ENCODE measurements around the gene KRT77.

Gene KRT77

DNA sequence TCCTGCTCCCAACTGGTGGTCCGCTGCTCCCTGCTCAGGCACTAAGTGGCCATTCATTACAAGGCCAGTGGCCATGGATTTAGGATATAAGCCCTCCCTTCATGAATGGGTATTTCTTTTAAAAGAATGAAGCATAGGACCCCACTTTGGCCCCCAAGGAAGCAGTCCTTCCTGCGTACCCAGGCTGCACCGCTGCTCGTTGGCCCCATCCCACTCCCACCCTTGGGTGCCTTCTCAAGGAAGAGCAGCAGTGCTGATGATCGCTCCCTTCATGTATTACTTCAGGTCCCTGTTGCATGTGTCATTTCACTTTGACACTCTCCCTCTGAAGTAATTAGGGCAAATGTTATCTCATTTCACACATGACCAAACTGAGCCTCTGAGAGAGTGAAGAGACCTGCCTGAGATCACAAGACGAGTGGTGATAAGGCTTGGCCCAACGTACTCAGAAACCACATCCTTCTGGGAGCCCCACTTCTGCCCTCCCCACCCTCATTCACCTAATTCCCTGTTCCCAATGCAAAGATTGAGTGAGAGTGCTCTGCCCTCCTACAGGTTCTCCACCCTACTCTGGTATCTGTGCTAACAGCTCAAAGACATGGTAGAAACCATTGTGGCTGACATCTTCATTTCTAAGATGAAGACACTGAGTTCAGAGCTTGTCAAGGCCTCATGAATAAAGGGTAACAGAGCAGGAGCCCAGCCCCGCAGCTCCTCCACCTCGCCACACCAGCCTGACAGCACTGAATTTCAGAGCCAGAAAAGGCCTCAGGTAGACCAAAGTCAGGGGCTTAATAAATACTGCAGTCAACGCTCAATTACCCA lies 41.0 kb downstream of the KRT77 start:
- no peaks in the 10 kb centered on the region for H3K36me3 ChIP-seq (ENCODE audit: low read depth)
- H3K9me3 ChIP-seq (ENCODE audit: severe bottlenecking) = no peaks in the 10 kb centered on the region
- H3K27ac ChIP-seq (ENCODE audit: poor library complexity, severe bottlenecking) = no peak overlapping the region
- H3K27me3 ChIP-seq (ENCODE audit: insufficient read depth, poor library complexity, severe bottlenecking) = no peaks in the 10 kb centered on the region
- DNase-seq (ENCODE audit: low spot score) = no peak
- ATAC-seq (ENCODE audit: low read depth) = no peak
- H3K4me1 ChIP-seq (ENCODE audit: insufficient read depth, poor library complexity, severe bottlenecking) = no peaks in the 10 kb centered on the region
- TF ChIP-seq, protein P1, sequence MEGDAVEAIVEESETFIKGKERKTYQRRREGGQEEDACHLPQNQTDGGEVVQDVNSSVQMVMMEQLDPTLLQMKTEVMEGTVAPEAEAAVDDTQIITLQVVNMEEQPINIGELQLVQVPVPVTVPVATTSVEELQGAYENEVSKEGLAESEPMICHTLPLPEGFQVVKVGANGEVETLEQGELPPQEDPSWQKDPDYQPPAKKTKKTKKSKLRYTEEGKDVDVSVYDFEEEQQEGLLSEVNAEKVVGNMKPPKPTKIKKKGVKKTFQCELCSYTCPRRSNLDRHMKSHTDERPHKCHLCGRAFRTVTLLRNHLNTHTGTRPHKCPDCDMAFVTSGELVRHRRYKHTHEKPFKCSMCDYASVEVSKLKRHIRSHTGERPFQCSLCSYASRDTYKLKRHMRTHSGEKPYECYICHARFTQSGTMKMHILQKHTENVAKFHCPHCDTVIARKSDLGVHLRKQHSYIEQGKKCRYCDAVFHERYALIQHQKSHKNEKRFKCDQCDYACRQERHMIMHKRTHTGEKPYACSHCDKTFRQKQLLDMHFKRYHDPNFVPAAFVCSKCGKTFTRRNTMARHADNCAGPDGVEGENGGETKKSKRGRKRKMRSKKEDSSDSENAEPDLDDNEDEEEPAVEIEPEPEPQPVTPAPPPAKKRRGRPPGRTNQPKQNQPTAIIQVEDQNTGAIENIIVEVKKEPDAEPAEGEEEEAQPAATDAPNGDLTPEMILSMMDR (IDR thresholded peaks at IDR 0.05; ENCODE audit: poor library complexity, severe bottlenecking) = no peak
- H3K4me3 ChIP-seq (ENCODE audit: severe bottlenecking) = no peak overlapping the region

DNA sequence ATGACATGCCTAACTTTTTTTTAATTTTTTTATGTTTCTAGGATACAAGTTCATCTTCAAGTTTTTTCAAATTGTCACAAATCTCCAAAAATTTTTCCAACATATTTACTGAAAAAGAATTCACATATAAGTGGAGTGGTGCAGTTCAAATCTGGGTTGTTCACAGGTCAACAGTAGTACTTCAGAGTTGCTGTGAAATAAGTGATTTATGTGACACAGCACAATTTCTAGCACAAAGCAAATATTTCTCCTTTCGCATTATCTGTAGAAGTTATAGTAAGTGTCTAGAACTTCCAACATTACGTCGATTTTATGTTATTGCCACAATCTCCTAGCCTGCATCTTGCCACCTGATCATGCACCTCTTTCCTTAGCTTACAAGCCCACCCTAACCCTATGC lies 41.7 kb downstream of the KRT77 start:
- DNase-seq (ENCODE audit: low spot score) = no peak
- H3K4me1 ChIP-seq (ENCODE audit: insufficient read depth, poor library complexity, severe bottlenecking) = no peaks in the 10 kb centered on the region

GRCh38 chr12:52660934-52661499 lies 42.3 kb downstream of the KRT77 start:
- Histone ChIP-seq H3K4me1 (ENCODE audit: insufficient read depth, poor library complexity, severe bottlenecking) (no peaks in the 10 kb centered on the region), H3K27ac (ENCODE audit: poor library complexity, severe bottlenecking) (no peak overlapping the region), H3K27me3 (ENCODE audit: insufficient read depth, poor library complexity, severe bottlenecking) (no peaks in the 10 kb centered on the region), H3K9me3 (ENCODE audit: severe bottlenecking) (no peaks in the 10 kb centered on the region), H3K4me3 (ENCODE audit: severe bottlenecking) (no peak overlapping the region), H3K36me3 (ENCODE audit: low read depth) (no peaks in the 10 kb centered on the region)
- ATAC-seq (ENCODE audit: low read depth) = no peak
- no peak for DNase-seq (ENCODE audit: low spot score)
- TF ChIP-seq, protein P1 (IDR thresholded peaks at IDR 0.05; ENCODE audit: poor library complexity, severe bottlenecking) = no peak

More for the DNA sequence above, 41.7 kb downstream of the KRT77 start:
- no peak for ATAC-seq (ENCODE audit: low read depth)
- Histone ChIP-seq H3K9me3 (ENCODE audit: severe bottlenecking) (no peaks in the 10 kb centered on the region), H3K27me3 (ENCODE audit: insufficient read depth, poor library complexity, severe bottlenecking) (no peaks in the 10 kb centered on the region), H3K27ac (ENCODE audit: poor library complexity, severe bottlenecking) (no peak overlapping the region), H3K4me3 (ENCODE audit: severe bottlenecking) (no peak overlapping the region), H3K36me3 (ENCODE audit: low read depth) (no peaks in the 10 kb centered on the region)
- TF ChIP-seq, protein P1 (IDR thresholded peaks at IDR 0.05; ENCODE audit: poor library complexity, severe bottlenecking) = no peak

- ATAC-seq (ENCODE audit: low read depth) (no peak), DNase-seq (ENCODE audit: low spot score) (no peak)
- H3K27me3 ChIP-seq (ENCODE audit: insufficient read depth, poor library complexity, severe bottlenecking) = no peaks in the 10 kb centered on the region
- H3K4me1 ChIP-seq (ENCODE audit: insufficient read depth, poor library complexity, severe bottlenecking) = peaks cover 7% of the 10 kb centered on the region
- TF ChIP-seq, protein P1 (IDR thresholded peaks at IDR 0.05; ENCODE audit: poor library complexity, severe bottlenecking) = no peak
- no peak overlapping the region for H3K27ac ChIP-seq (ENCODE audit: poor library complexity, severe bottlenecking)
- H3K36me3 ChIP-seq (ENCODE audit: low read depth) = no peaks in the 10 kb centered on the region
- no peaks in the 10 kb centered on the region for H3K9me3 ChIP-seq (ENCODE audit: severe bottlenecking)
- H3K4me3 ChIP-seq (ENCODE audit: severe bottlenecking) = no peak overlapping the region
These were observed 43.4 kb downstream of the KRT77 start for GRCh38 chr12:52659951-52660350.

- ATAC-seq (ENCODE audit: low read depth) = no peak
- Histone ChIP-seq H3K4me3 (ENCODE audit: severe bottlenecking) (no peak overlapping the region), H3K9me3 (ENCODE audit: severe bottlenecking) (no peaks in the 10 kb centered on the region), H3K27me3 (ENCODE audit: insufficient read depth, poor library complexity, severe bottlenecking) (no peaks in the 10 kb centered on the region), H3K27ac (ENCODE audit: poor library complexity, severe bottlenecking) (no peak overlapping the region), H3K36me3 (ENCODE audit: low read depth) (no peaks in the 10 kb centered on the region), H3K4me1 (ENCODE audit: insufficient read depth, poor library complexity, severe bottlenecking) (peaks cover 7% of the 10 kb centered on the region)
- DNase-seq (ENCODE audit: low spot score) = no peak
- TF ChIP-seq, protein P1 (IDR thresholded peaks at IDR 0.05; ENCODE audit: poor library complexity, severe bottlenecking) = no peak
These were observed 43.9 kb downstream of the KRT77 start for GRCh38 chr12:52659395-52659794.
